Liver (tissue), 3 donors: Measurements from ENCODE around the gene PALLD.

Experiments used
- CTCF ChIP-seq: fragments of 150-350 bp; IDR thresholded peaks from 2 replicates; pipeline ENCODE4 v1.5.1; 2017; ENCODE audit warnings: improper control_type of control experiment, low read depth, low read length; ENCODE audit not compliant: missing input control
- EGR1 ChIP-seq, 2 donors: IDR thresholded peaks; 2 replicates each; pipeline ENCODE4 v1.6.1; 2016 to 2018; ENCODE audit warnings: antibody characterized with exemption in 2 of 2, low read depth in 2 of 2
- FOXA1 ChIP-seq: IDR thresholded peaks from 2 replicates; pipeline ENCODE4 v1.6.1; 2016; ENCODE audit warnings: antibody characterized with exemption
- FOXA2 ChIP-seq: IDR thresholded peaks from 2 replicates; pipeline ENCODE4 v1.6.1; 2016; ENCODE audit warnings: antibody characterized with exemption
- GABPA ChIP-seq, 2 donors: IDR thresholded peaks in 1 of 2; conservative IDR thresholded peaks in 1 of 2; 2 replicates each; pipeline ENCODE4 v1.6.1; 2016; ENCODE audit warnings: antibody characterized with exemption in 2 of 2, mild to moderate bottlenecking in 1 of 2, moderate library complexity in 1 of 2
- JUND ChIP-seq, 2 donors: IDR thresholded peaks; 2 replicates each; pipeline ENCODE4 v1.6.1; 2016; ENCODE audit warnings: antibody characterized with exemption in 2 of 2
- MAX ChIP-seq: IDR thresholded peaks from 2 replicates; pipeline ENCODE4 v1.6.1; 2016; ENCODE audit warnings: antibody characterized with exemption
- RAD21 ChIP-seq, 2 donors: IDR thresholded peaks; 2 replicates each; pipeline ENCODE4 v1.6.1; 2016; ENCODE audit warnings: antibody characterized with exemption in 2 of 2, mild to moderate bottlenecking in 2 of 2
- REST ChIP-seq: IDR thresholded peaks from 2 replicates; pipeline ENCODE4 v1.6.1; 2016; ENCODE audit warnings: antibody characterized with exemption, mild to moderate bottlenecking
- TAF1 ChIP-seq: conservative IDR thresholded peaks from 2 replicates; pipeline ENCODE4 v1.6.1; 2016; ENCODE audit warnings: antibody characterized with exemption, mild to moderate bottlenecking
- ZBTB33 ChIP-seq: IDR thresholded peaks from 2 replicates; pipeline ENCODE4 v1.6.1; 2016; ENCODE audit warnings: antibody characterized with exemption
- donor health status: healthy.
- donor health status: healthy.

GRCh38 chr4:168748807-168749206 lies 252.0 kb downstream of the PALLD start:
- no peak for TF ChIP-seq TAF1
- no peak for TF ChIP-seq REST
- no peak for TF ChIP-seq CTCF
- TF ChIP-seq GABPA (IDR thresholded peaks at IDR 0.05 in 1 of 2, conservative IDR thresholded peaks at IDR 0.05 in 1 of 2): no peak
- no peak for TF ChIP-seq MAX
- no peak for TF ChIP-seq EGR1 (IDR thresholded peaks at IDR 0.05; ENCODE audit: low read depth in 2 of 2)
- no peak for TF ChIP-seq JUND (IDR thresholded peaks at IDR 0.05)
- no peak for TF ChIP-seq RAD21 (IDR thresholded peaks at IDR 0.05)
- no peak for TF ChIP-seq FOXA1
- TF ChIP-seq ZBTB33: no peak
- TF ChIP-seq FOXA2: no peak
